ENCODE data around the gene SAMM50.

DNA sequence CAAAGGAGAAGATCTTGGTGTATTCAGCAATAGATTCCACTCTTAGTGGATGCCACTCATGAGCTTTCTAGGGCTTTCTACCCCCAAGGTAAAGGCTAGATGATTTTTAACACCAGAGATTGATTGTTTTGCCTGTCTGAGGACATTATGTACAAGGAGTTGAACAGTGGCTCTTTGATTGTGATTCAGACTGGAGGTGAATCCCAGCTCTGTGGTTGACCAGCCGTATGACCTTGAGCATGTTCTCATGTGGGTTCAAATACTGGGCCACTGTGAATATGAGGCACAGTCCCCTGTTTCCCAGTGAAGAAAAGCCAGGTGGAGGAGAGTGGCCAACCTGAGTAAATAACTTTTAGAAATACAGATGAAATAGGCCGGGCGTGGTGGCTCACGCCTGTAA, 44.9 kb downstream of the SAMM50 start:
- no peak for TF ChIP-seq POLR2A (IDR thresholded peaks at IDR 0.05)
- TF ChIP-seq, protein P1, sequence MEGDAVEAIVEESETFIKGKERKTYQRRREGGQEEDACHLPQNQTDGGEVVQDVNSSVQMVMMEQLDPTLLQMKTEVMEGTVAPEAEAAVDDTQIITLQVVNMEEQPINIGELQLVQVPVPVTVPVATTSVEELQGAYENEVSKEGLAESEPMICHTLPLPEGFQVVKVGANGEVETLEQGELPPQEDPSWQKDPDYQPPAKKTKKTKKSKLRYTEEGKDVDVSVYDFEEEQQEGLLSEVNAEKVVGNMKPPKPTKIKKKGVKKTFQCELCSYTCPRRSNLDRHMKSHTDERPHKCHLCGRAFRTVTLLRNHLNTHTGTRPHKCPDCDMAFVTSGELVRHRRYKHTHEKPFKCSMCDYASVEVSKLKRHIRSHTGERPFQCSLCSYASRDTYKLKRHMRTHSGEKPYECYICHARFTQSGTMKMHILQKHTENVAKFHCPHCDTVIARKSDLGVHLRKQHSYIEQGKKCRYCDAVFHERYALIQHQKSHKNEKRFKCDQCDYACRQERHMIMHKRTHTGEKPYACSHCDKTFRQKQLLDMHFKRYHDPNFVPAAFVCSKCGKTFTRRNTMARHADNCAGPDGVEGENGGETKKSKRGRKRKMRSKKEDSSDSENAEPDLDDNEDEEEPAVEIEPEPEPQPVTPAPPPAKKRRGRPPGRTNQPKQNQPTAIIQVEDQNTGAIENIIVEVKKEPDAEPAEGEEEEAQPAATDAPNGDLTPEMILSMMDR (IDR thresholded peaks at IDR 0.05) = no peak

Measured in thyroid gland (tissue), 4 donors.